CD4-positive, alpha-beta T cell treated with Interferon gamma for 1 hour (primary cell): Measurements from ENCODE around the gene TBC1D8.
"Not testable (repeated sequence)": the region's sequence is repeated elsewhere in the genome, so short reads cannot be mapped to it uniquely, and the experiment has no call there.

Experiments
- DNase-seq: peaks from one replicate; pipeline ENCODE4 v3.0.0-alpha.2; 2020

Gene TBC1D8

GRCh38 chr2:101151146-101151858 is at the start of gene TBC1D8:
TSS of gene TBC1D8 (minus strand) at chr2:101151382. CDS start at chr2:101151253, 129 bp downstream.
- peak; percentile 59 for DNase-seq

- DNase-seq: no peak
These were observed 49.5 kb upstream of the TBC1D8 start for GRCh38 chr2:101200676-101201075.

DNA sequence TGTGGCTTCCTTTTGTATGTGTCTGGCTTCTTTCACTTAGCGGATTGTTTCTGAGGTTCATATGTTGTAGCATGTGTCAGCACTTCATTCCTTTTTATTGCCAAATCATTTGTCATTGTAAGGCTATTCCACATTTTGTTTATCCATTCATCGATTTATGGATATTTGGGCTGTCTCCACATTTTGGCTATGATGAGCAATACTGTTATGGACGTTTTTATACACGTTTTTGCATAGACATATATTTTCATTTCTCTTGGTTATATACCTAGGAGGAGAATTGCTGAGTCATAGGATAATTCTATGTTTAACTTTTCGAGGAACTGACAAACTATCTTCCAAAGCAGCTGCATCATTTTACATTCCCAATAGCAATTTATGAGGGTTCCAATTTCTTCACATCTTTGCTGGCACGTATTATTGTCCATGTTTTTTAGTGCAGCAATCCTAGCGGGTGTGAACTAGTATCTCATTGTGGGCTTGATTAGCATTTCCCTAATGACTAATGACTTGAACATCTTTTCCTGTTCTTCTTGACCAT is 48.1 kb upstream of the TBC1D8 start:
- DNase-seq: no peak

DNA sequence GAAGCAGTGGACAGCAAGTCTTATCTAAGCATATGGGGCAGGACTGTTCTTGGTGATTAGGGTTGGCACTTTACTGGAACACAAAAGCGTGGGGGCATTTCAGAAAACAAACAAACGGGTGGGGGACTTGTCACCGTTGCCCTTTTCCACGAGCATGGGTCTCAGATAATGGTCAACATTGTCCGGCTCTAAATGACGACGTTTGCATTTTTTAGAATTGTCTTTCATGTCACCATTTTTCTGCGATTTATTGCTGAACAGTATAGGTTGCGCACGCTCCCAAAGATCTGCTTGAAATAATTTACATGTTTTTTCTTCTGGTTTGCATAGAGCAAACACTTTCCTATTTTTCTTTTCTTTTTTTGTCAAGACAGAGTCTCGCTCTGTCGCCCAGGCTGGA is 46.6 kb upstream of the TBC1D8 start:
- no peak for DNase-seq

DNA sequence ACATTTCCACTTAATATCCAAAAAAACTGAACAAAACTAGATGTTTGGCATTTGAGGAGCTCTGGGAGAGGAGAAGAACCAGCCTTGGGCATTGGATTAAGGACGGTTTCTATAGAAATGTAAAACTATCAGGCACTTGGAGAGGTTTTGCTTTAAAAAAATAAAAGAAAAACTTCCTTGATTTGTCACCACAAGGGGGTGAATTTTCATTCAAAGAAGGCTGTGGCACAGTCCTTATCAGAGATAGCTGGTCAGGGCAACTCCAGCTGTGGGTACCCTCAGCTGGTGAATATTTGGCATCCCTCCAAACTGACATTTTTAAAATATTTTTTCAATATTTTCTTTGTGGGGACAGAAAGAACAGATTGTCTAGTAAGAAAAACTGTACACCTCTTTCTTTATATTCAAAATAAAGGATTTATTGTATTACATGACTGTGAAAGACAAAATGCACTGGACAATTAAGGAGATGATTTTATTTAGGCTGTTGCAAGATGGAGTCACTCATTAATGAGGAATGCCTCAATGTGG is 46.1 kb upstream of the TBC1D8 start:
- no peak for DNase-seq

- no peak for DNase-seq
These were observed 44.9 kb upstream of the TBC1D8 start for GRCh38 chr2:101195871-101196661.

DNA sequence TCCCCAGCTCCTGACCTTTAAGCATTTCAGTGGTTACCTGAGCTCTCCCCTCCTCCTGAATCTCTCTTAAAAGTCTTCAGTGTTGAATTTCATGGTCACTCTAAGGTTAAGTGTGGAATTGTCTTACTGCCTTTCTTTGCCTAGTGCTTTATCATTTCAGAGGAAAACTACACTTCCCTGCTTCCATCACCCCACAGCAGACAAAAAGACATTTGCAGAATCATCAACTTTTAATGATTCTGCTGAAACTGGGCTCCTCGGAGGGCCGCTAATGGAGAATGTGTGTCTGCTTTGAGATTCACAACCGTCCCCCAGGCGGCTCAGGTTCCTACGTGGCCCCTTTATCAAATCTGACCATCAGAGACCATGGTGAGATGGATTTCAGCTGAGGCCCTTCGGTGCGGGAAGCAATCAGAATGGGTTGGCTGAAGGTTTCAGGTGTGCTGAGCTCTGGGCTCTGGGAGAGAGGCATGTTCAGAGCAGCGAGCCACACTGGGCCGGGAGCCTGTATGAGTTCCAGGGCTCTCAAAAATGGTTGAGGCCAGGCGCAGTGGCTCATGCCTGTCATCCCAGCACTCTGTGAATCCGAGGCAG is 41.9 kb upstream of the TBC1D8 start:
- DNase-seq: no peak

- DNase-seq: no peak
These were observed 39.8 kb upstream of the TBC1D8 start for GRCh38 chr2:101190747-101191516.

DNA sequence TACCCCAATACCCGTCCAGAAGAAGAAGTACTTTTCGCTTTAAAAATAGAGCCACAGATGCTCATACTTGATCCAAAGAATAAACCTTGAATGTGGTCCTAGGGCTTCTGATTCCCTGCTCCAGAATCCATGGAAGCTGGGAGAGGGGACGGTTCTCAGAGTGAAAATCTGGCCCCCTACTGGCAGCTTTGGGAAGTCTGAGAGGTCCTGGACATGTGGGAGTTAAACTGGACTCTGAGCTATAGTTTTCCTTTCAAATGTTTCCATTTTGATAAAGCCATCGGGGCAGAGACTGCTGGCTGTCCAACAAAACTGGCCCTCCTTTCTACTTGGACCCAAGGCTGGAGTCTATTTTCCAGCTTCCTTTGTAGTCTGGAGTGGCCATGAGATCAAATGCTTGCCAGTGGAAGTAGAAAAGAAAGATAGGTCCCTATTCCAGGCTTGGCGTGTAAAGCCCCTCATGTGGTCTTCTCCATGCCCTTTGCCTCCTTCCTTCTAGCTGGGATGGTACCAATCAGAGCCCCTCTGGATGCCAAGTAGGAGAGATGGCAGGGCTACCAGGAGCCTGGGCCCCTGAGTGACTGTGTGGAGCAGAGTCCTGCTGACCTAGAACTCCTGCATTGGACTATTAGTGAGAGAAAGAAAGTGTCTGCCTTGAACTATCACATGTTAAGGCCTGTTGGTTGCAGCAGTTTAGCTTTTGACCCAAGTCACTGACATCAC is 37.7 kb upstream of the TBC1D8 start:
- DNase-seq: no peak

DNA sequence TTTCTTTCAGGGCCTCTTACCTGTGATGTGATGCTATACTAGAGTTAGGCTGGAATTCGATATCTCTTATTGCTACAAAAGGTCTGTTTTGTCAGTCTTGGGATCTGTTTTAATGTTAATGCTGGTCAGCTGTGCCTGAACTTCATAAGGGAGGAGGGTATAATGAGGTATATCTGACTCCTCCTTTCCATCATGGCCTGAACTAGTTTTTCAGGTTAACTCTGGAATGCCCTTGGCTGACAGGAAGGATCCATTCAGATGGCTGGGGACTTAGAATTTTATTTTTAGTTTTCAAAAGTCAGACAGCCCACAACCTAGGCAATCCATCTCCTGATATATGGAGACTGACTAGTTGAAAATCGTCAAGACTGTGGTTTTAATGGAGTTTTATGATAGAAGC is 35.9 kb upstream of the TBC1D8 start:
- no peak for DNase-seq

- DNase-seq: no peak
These were observed 34.5 kb upstream of the TBC1D8 start for GRCh38 chr2:101185656-101186055.

GRCh38 chr2:101185085-101185484 is 33.9 kb upstream of the TBC1D8 start:
- DNase-seq: no peak

GRCh38 chr2:101179982-101180381 is 28.8 kb upstream of the TBC1D8 start:
- peak; percentile 36 for DNase-seq

DNA sequence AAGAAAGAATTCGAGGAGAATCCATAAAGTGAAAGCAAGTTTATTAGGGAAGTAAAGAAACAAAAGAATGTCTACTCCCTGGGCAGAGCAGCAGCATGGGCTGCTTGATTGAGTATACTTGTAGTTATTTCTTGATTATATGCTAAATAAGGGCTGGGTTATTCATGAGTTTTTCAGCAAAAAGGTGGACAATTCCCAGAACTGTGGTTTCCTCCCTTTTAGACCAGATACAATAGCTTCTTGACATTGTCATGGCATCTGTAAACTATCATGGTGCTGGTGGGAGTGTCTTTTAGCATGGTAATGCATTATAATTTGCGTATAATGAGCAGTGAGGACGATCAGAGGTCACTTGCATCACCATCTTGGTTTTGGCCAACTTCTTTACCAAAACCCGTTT is 25.6 kb upstream of the TBC1D8 start:
- DNase-seq: no peak

- no peak for DNase-seq
These were observed 24.8 kb upstream of the TBC1D8 start for GRCh38 chr2:101175991-101176390.

- peak; percentile 62 for DNase-seq
These were observed 22.6 kb upstream of the TBC1D8 start for GRCh38 chr2:101173707-101174295.

DNA sequence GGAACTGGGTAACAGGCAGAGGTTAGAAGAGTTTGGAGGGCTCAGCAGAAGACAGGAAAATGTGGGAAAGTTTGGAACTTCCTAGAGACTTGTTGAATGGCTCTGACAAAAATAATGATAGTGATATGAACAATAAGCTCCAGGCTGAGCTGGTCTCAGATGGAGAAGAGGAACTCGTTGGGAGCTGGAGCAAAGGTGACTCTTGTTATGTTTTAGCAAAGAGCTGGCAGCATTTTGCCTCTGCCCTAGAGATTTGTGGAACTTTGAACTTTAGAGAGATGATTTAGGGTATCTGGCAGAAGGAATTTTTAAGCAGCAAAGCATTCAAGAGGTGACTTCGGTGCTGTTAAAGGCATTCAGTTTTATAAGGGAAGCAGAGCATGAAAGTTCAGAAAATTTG is 18.6 kb upstream of the TBC1D8 start:
- DNase-seq: not testable (repeated sequence)

DNA sequence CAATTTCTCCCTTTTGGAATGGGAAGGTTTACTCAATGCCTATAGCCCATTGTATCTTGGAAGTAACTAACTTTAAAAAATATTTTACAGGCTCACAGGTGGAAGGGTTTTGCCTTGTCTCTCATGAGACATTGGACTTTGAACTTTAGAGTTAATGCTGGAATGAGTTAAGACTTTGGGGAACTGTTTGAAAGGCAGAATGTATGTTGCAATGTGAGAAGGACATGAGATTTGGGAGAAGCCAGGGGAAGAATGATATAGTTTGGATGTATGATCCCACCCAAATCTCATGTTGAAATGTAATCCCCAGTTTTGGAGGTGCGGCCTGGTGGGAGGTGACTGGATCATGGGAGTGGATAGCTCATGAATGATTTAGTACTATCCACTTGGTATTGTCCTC is 17.5 kb upstream of the TBC1D8 start:
- no peak for DNase-seq

GRCh38 chr2:101167532-101167931 is 16.4 kb upstream of the TBC1D8 start:
- not testable (repeated sequence) for DNase-seq

DNA sequence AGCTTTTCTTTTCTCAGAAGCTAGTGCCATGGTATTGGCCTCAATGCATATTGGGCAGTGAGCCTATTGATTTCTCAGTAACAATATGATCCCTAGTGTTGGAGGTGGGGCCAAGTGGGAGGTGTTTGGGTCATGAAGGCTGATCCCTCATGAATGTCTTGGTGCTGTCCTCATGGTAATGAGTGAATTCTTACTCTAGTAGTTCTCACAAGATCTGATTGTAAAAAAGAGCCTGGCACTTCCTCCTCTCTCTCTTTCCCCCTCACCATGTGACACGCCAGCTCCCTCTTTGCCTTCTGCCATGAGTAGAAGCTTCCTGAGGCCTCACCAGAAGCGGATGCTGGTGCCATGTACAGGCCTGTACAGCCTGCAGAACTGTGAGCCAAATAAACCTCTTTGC is 12.8 kb upstream of the TBC1D8 start:
- DNase-seq: no peak

DNA sequence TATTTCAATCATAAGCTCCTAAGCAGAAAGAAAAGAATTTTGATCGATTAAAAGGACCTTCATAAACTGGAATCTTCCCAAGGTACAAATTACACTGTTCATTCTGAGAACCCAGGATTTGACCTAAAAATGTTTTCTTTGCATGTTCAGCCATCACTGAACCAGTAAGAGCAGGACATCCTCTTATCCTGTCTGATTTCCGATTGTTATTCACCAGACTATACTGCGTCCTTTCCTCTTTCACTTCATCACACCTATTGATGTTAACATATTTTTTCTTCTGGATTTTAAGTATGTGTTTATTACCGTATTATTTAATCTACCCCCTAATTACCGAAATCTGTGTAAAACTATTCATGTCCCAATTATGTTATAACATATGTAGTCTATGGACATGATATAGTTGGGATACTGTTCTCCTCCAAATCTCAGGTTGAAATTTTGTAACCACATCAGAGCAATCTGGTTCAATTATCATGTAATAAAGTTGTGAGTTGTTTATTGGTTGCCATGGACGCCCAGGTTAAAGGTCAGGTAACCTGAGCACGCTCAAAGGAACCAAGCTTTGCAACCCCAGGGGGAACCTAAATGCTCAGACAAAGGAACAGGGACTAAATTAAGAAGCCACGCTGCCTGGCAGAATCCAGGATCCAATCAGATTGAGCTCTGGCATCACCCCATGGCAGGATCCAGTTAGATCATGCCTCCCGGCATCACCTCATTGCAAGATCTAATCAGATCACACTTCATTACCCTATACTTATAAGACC is 11.6 kb upstream of the TBC1D8 start:
- no peak for DNase-seq
